Activated T-helper 2 cell treated with anti-CD3 and anti-CD28 coated beads, Interferon-gamma antibody, Interleukin-2, Interleukin-4, amounts not matched to agents 10 μg/mL and 5 μg/mL and 100 μg/mL, durations not matched to agents 14 hours and 24 hours and 36 hours (primary cell): ENCODE data around the gene CHST11. TPM values are rescaled to one million over a fixed set of nuclear protein-coding genes. Genes with fewer than 3 reads are reported as not detected.

Source experiments
- DNase-seq: peaks from one replicate; pipeline ENCODE4 v3.0.0; 2021; ENCODE audit warnings: low spot score
- H3K27ac Mint-ChIP-seq: one replicate; pipeline ENCODE4 v1.8.0; 2021; ENCODE audit warnings: mixed read lengths
- H3K27me3 Mint-ChIP-seq: one replicate; pipeline ENCODE4 v1.8.0; 2021; ENCODE audit warnings: low read depth, mixed read lengths
- H3K36me3 Mint-ChIP-seq: one replicate; pipeline ENCODE4 v1.8.0; 2021; ENCODE audit warnings: low read depth, mixed read lengths
- H3K4me1 Mint-ChIP-seq: one replicate; pipeline ENCODE4 v1.8.0; 2021; ENCODE audit warnings: low read depth, mixed read lengths
- H3K4me3 Mint-ChIP-seq: one replicate; pipeline ENCODE4 v1.8.0; 2021; ENCODE audit warnings: low read depth, mild to moderate bottlenecking, moderate library complexity, mixed read lengths
- H3K9me3 Mint-ChIP-seq: one replicate; pipeline ENCODE4 v1.8.0; 2021; ENCODE audit warnings: mixed read lengths
- intact Hi-C: fragments of 100-400 bp; cut with micrococcal nuclease; formaldehyde crosslinking; loops from one replicate; pipeline ENCODE4 v1.15.1; 2023
- total RNA-seq: library from RNA; stranded (reverse); gene quantifications from 2 replicates; pipeline ENCODE4 v1.2.3, GENCODE V29; 2022

Gene CHST11
- total RNA-seq, 1 donor from 2014 or later, result 50.6 TPM

DNA sequence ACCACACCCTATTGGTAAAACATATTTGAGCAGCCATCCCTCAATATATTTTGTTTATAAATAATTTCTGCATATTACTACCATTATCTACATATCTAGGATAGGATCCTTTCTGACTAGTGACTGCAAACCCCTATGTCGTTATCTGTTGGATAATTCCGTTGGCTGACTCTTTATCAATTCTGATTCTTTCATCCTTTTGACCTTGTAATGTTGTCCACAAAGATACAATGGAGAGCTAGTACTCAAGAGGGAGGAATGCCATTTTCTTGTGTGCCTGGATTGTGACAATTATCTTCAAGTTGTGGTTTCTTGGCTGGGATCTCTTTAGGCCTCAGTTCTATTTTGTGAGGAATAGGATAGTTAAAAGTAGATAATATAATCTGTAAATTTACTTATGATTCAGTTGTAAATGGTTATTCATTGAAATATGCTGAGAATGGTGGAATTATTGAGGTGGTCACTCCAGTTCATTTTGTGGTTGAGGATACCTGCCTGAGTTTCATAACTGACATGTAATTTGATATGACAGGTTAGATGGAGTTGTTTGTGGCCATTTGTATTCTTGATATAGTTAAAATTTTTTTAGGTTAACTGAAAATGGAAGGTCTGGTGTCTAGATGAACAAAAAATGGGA is 10.1 kb downstream of the CHST11 start:
- intact Hi-C loops, result no loop called here
- Mint-ChIP-seq H3K9me3 (peaks cover 18% of the 10 kb centered on the region), H3K36me3 (peaks cover 60% of the 10 kb centered on the region), H3K27me3 (no peaks in the 10 kb centered on the region), H3K27ac (peak overlapping the region; percentile 48), H3K4me3 (peak overlapping the region; percentile 24), H3K4me1 (peaks cover 76% of the 10 kb centered on the region)
- no peak for DNase-seq

DNA sequence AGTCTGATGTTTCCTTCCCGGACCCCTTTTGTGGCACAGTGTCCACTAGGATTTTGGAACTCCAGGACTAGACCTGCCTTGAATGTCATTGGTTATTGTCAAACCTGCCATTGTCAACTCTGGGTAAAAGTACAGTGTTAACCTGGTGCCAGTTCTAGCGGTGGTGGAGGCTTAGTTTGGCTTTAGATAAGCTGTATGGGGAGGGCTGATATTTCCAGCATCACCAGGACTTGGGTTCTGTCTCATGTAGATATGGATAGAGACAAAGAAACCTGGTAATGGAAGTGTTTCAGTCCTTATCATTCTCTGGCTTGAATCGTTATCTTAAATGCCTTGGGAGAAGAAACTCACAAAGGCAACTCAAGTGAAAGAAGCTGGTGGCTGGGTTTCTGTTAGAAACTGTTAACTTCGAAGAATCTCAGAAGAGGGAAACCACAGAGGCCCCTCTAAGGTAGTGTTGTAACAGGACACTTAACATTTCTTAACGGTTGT is 10.6 kb downstream of the CHST11 start:
- Mint-ChIP-seq H3K4me1 (peaks cover 78% of the 10 kb centered on the region), H3K4me3 (peak overlapping the region; percentile 24), H3K9me3 (peaks cover 18% of the 10 kb centered on the region), H3K27me3 (no peaks in the 10 kb centered on the region), H3K36me3 (peaks cover 60% of the 10 kb centered on the region), H3K27ac (peak overlapping the region; percentile 48)
- DNase-seq, result no peak
- intact Hi-C loops, result no loop called here

DNA sequence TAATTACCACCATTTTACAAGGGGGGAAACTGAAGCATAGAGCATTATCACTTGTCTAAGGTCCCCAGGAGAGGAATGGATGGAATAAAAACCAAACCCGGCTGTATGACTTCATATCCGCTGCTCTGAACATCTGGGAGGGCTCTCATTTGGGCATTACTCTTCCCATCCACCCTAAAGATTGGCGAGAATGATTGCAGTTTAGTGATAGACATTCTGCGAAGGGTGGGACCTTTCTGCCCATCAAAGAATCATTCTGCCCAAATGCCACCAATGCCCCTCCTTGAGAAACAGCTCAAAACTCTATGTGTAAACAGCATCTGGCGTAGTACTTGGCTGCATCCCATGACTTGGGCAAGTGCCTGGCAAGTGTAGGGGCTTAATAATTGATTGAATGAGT is 11.6 kb downstream of the CHST11 start:
- H3K4me3 Mint-ChIP-seq, result no peak overlapping the region

DNA sequence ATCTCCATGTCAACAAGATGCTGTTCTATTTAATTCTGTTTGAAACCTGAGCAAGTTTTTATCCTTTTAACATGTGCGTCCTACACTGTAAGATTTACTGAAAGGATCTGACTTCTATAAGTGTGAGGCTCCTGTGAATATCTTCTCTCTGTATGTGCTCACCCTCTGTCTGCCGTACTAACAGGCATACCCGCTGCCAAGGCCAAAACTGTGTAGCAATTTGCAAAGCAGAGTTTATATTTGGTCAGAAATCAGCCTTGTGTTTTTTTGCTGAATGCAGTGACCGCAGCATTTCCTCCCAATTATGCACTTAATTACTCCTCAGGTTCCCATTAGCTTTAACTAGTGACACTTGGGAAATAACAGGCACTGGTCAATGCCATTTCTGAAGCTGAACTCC is 12.3 kb downstream of the CHST11 start:
- Mint-ChIP-seq H3K27me3 (no peaks in the 10 kb centered on the region), H3K9me3 (peaks cover 18% of the 10 kb centered on the region), H3K36me3 (peaks cover 52% of the 10 kb centered on the region), H3K27ac (no peak overlapping the region), H3K4me3 (no peak overlapping the region), H3K4me1 (peaks cover 81% of the 10 kb centered on the region)
- DNase-seq, result no peak
- intact Hi-C loops, result loop anchor here (1.0 kb wide), 1 partner anchor 8 kb away; no protein-coding TSS in a partner anchor

More for the DNA sequence above, 11.6 kb downstream of the CHST11 start:
- no peak for DNase-seq
- Mint-ChIP-seq H3K9me3 (peaks cover 18% of the 10 kb centered on the region), H3K36me3 (peaks cover 57% of the 10 kb centered on the region), H3K27me3 (no peaks in the 10 kb centered on the region), H3K27ac (no peak overlapping the region), H3K4me1 (peaks cover 79% of the 10 kb centered on the region)
- intact Hi-C loops, result no loop called here

DNA sequence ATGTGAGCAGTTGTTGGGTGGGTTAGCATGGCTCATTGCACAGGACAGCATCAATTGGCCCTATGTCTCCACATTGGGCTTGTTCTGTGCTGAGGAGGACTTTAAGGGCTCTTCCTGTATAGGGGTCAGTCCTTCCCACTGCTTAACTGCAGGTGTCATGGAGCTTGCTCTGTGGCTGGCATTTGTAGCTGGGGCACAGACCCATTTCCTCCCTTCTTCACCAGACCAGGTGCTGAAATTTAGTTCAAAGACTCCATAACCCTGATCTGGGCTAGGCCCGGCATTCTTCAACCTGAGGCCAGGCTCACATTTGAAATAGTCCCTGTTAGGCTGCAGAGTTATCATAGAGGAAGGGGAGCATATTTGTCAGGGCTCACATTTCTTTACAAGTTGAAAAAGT is 12.8 kb downstream of the CHST11 start:
- peaks cover 18% of the 10 kb centered on the region for H3K9me3 Mint-ChIP-seq
- no peak for DNase-seq
- H3K36me3 Mint-ChIP-seq, result peaks cover 50% of the 10 kb centered on the region
- intact Hi-C loops, result loop anchor here (1.0 kb wide), 1 partner anchor 8 kb away; no protein-coding TSS in a partner anchor
- no peak overlapping the region for H3K4me3 Mint-ChIP-seq
- no peak overlapping the region for H3K27ac Mint-ChIP-seq
- peaks cover 84% of the 10 kb centered on the region for H3K4me1 Mint-ChIP-seq
- no peaks in the 10 kb centered on the region for H3K27me3 Mint-ChIP-seq

DNA sequence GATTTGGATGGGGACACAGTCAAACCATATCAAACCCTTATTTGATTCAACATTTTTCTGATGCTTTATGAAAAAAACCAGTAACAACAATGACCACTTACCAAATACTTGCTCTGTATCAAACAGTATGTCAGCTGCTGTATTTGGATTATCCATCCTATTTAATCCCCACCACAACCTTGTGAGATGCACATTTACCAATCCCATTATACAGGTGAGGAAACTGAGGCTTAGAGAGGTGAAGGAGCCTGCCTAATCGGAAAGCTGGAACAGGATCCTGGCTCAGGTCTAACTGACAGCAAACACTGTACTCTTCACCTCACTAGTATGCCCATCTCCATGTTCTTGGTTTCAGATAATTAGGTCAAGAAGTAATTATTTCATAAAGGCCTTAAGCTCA is 13.8 kb downstream of the CHST11 start:
- no peaks in the 10 kb centered on the region for H3K27me3 Mint-ChIP-seq
- H3K9me3 Mint-ChIP-seq, result peaks cover 18% of the 10 kb centered on the region
- H3K4me1 Mint-ChIP-seq, result peaks cover 81% of the 10 kb centered on the region
- DNase-seq, result no peak
- H3K36me3 Mint-ChIP-seq, result peaks cover 40% of the 10 kb centered on the region
- no peak overlapping the region for H3K4me3 Mint-ChIP-seq
- H3K27ac Mint-ChIP-seq, result no peak overlapping the region
- intact Hi-C loops, result loop anchor here (10.0 kb wide), 1 partner anchor 464 kb away; no protein-coding TSS in a partner anchor

DNA sequence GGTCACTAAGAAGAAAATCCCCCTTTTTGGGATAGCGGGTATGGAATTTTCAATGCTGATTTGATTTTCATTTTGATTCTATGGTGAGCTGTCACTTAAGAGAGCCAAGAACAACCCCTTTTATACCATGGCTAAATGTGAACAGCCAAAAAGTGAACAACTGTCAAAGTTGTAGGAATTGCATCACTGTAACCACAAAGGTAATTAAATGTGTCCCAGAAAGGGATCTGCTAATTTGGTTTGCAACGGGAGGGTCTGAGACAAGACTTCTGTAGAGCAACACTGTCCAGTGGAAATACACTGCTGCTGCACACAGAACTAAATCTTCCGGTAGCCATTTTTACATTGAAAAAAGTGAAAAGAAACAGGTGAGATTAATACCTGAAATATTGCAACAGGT is 14.6 kb downstream of the CHST11 start:
- Mint-ChIP-seq H3K27ac (no peak overlapping the region), H3K36me3 (peaks cover 38% of the 10 kb centered on the region), H3K27me3 (no peaks in the 10 kb centered on the region), H3K4me3 (no peak overlapping the region), H3K9me3 (peaks cover 18% of the 10 kb centered on the region), H3K4me1 (peaks cover 78% of the 10 kb centered on the region)
- intact Hi-C loops, result loop anchor here (10.0 kb wide), 1 partner anchor 463 kb away; no protein-coding TSS in a partner anchor
- DNase-seq, result no peak

DNA sequence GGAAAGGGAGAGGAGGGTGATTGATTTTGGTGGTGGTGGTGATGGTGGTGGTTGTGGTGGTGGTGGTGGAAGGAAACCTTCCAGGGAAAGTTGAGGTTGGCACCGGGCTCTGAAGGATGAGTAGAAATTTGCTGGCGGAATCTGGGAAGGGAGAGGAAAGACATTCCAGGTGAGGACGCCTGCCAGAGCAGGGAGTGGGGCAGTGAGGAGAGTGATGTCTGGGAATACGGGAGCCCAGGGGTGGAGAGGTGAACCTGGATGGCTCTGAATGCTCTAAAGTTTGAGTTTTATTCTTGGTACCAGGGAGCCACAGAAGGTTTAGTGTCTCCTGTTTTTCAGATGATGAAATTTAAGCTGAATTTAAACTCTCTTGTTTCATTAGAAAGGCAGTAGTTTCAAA is 16.0 kb downstream of the CHST11 start:
- H3K4me3 Mint-ChIP-seq, result no peak overlapping the region

DNA sequence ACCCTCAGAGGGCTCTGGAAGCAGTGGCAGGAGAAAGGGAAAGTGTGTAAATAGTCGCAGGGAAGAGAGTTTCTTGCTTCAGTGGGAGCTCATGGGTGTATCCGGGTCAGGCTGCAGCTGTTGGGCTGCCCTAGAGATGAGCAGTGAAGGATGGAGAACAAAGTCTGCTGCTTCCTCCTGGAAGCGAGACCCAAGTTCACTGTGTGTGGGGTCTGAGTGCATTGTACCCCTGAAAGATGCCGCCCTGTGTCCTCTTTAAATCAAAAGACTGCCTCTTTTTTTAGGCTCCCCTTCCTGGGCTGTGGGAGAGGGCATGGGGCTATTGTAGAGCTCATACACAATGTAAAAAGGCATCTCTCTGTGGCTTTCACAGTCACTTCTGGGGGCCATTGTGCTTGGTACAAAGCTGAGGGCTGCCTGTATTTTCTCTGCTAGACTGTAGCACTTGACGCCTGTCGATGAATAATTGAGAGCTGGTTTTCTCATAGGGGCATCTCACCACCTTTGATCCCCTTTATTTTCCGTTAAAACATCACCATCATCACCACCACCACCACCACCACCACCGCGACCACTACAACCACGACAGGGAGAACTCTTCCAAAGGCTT is 16.7 kb downstream of the CHST11 start:
- Mint-ChIP-seq H3K4me3 (peak overlapping the region; percentile 30), H3K4me1 (peaks cover 78% of the 10 kb centered on the region), H3K36me3 (peaks cover 32% of the 10 kb centered on the region), H3K27ac (peak overlapping the region; percentile 60), H3K27me3 (no peaks in the 10 kb centered on the region), H3K9me3 (peaks cover 13% of the 10 kb centered on the region)
- no peak for DNase-seq
- intact Hi-C loops, result loop anchor here (10.0 kb wide), 1 partner anchor 461 kb away; no protein-coding TSS in a partner anchor

More for the DNA sequence above, 16.0 kb downstream of the CHST11 start:
- Mint-ChIP-seq H3K27ac (peak overlapping the region; percentile 6), H3K27me3 (no peaks in the 10 kb centered on the region), H3K4me1 (peaks cover 78% of the 10 kb centered on the region), H3K9me3 (peaks cover 17% of the 10 kb centered on the region), H3K36me3 (peaks cover 37% of the 10 kb centered on the region)
- DNase-seq, result no peak
- intact Hi-C loops, result loop anchor here (10.0 kb wide), 1 partner anchor 462 kb away; no protein-coding TSS in a partner anchor

DNA sequence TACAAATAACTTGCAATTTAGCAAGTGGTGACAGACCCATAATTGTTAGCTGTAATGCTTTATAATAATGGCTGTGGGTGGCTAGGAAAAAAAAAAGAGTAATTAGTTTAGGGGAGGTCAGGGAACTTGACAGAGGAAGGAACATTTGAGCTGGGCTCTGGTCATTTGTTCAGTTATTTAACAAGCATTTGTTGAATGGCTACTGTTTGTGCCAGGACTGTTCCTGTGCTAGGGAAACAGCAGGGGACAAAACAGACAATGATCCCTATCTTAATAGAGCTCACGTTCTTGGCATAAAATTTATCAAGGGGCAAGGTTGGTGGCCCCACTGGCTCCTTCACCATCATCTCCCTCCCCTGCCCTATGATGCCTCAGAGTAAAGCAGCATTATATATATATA is 18.5 kb downstream of the CHST11 start:
- no peak overlapping the region for H3K4me3 Mint-ChIP-seq
- H3K27me3 Mint-ChIP-seq, result no peaks in the 10 kb centered on the region
- no peak overlapping the region for H3K27ac Mint-ChIP-seq
- DNase-seq, result no peak
- H3K36me3 Mint-ChIP-seq, result peaks cover 30% of the 10 kb centered on the region
- intact Hi-C loops, result loop anchor here (5.0 to 10.0 kb wide), 2 partner anchors 222 to 460 kb away; no protein-coding TSS in a partner anchor
- H3K9me3 Mint-ChIP-seq, result peaks cover 7% of the 10 kb centered on the region
- peaks cover 80% of the 10 kb centered on the region for H3K4me1 Mint-ChIP-seq

DNA sequence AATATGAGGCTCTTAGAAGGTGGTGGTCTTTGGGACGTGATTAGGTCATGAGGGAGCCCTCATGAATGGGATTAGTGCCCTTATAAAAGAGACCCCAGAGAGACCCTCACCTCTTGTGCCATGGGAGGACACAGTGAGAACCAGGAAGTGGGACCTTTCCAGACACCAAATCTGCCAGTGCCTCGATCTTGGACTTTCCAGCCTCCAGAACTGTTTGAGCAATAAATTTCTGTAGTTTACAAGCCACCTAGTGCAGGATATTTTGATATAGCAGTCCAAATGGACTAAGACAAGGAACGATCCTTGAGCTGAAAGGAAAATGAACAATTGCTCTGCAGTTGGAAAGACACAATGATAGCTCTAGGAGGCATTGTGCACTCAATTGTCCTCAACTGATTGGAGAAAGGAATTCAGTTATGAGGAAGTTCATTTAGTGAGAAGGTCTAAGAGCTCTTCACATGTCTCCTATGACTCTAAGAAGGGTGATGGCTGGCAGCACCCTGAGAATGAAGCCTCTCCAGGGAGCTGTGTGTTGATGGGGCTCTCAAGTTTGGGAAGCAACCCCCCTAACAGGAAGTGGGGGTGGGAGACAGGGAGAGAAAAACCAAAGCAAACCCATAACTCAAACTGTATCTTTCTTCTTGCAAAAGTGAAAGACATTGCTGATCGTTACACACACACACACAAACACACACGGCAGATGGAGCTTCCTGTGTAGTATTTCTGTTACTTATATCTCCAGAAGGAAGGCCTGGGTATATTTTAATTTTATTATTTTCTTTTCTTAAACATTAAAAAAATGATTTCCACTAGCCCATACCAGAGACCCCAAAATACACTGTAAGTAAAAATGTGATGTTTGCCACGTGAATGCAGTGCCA is 21.0 kb downstream of the CHST11 start:
- peak overlapping the region; percentile 83 for H3K4me3 Mint-ChIP-seq
- no peaks in the 10 kb centered on the region for H3K9me3 Mint-ChIP-seq
- peaks cover 40% of the 10 kb centered on the region for H3K36me3 Mint-ChIP-seq
- H3K4me1 Mint-ChIP-seq, result peaks cover 82% of the 10 kb centered on the region
- H3K27ac Mint-ChIP-seq, result peak overlapping the region; percentile 96
- no peak for DNase-seq
- H3K27me3 Mint-ChIP-seq, result no peaks in the 10 kb centered on the region
- intact Hi-C loops, result loop anchor here (1.0 to 10.0 kb wide), 5 partner anchors 8 to 457 kb away; no protein-coding TSS in a partner anchor

DNA sequence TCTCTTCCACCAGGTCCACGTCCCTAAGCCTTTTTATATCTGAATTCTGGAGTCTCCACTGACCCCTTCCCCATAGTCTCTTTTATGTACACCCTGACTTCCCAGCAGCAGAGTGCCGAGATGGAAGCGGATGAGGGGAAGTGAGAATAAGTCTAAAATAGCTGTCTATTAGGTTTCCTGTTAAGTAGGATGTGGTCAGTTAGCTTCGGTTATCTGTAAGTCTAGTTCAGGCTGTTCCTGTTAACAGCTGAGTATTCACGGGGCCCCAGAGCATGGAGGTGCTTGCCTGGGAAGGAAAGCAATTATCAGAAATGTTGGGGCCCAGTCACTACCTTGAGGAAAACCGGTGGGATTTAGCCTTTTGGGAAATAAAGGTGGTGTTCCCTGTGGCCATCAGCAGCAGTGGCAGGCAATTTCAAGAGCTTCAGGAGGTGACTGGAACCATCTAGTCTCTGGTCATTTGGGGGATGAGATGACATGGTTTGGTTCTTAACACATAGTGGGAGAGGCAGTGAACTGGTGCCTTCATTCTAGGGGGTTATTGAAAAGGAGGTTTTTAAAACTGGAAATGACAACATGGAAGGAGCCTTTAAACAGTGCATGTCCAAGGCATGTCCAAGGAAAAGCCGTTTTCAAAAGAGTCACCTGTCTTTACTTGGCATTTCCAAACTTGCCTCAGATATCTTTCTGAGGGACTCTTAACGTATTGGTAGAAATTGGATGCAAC is 21.8 kb downstream of the CHST11 start:
- peaks cover 48% of the 10 kb centered on the region for H3K36me3 Mint-ChIP-seq
- H3K27ac Mint-ChIP-seq, result peak overlapping the region; percentile 96
- H3K4me1 Mint-ChIP-seq, result peaks cover 80% of the 10 kb centered on the region
- H3K4me3 Mint-ChIP-seq, result peak overlapping the region; percentile 83
- no peak for DNase-seq
- no peaks in the 10 kb centered on the region for H3K9me3 Mint-ChIP-seq
- intact Hi-C loops, result loop anchor here (2.0 to 10.0 kb wide), 4 partner anchors 16 to 456 kb away; no protein-coding TSS in a partner anchor
- no peaks in the 10 kb centered on the region for H3K27me3 Mint-ChIP-seq
